CD4-positive, alpha-beta T cell (primary cell): Measurements from ENCODE around the gene KCNIP4. TPM values are rescaled to one million over a fixed set of nuclear protein-coding genes. Genes with fewer than 3 reads are reported as not detected.

Experiments
- ATAC-seq: fragments of 200-7000 bp; cut with Tn5 transposase; one replicate; pipeline ENCODE4 v1.10.0; 2022; ENCODE audit warnings: mild to moderate bottlenecking; ENCODE audit not compliant: poor library complexity
- CTCF ChIA-PET: fragments of 350-600 bp; sonication (Branson Sonifier 250); formaldehyde crosslinking; loops from one replicate; lab custom pipeline; 2021; ENCODE audit warnings: antibody characterized with exemption, inconsistent platforms; lab: Charles Lee
- POLR2A ChIA-PET: fragments of 350-600 bp; sonication (Branson Sonifier 250); formaldehyde crosslinking; loops from one replicate; lab custom pipeline; 2021; ENCODE audit warnings: antibody characterized with exemption, inconsistent platforms; lab: Charles Lee
- DNase-seq, 14 experiments: peaks; one replicate each; pipeline ENCODE4 v3.0.0-alpha.2; 2013 to 2020; ENCODE audit warnings: mixed read lengths in 2 of 14
- H3K27ac ChIP-seq, 2 donors: one replicate each; pipeline versions ENCODE4 v1.5.1 to v1.7.0; 2013; ENCODE audit warnings: low read length in 2 of 2, low read depth in 1 of 2, mild to moderate bottlenecking in 1 of 2
- H3K27me3 ChIP-seq, 2 experiments: 1 replicate in 1 of 2; 2 replicates in 1 of 2; pipeline versions ENCODE4 v1.6.1 to v1.7.0; 2013; ENCODE audit warnings: low read length in 2 of 2, control low read depth in 1 of 2, mild to moderate bottlenecking in 1 of 2, moderate library complexity in 1 of 2; ENCODE audit not compliant: insufficient read depth in 2 of 2, control insufficient read depth in 1 of 2
- H3K36me3 ChIP-seq: one replicate; pipeline ENCODE4 v1.6.1; 2013; ENCODE audit warnings: low read length, control low read depth; ENCODE audit not compliant: insufficient read depth
- H3K4me1 ChIP-seq: one replicate; pipeline ENCODE4 v1.6.1; 2013; ENCODE audit warnings: low read length, control low read depth; ENCODE audit not compliant: insufficient read depth
- H3K4me3 ChIP-seq: one replicate; pipeline ENCODE4 v1.5.1; 2013; ENCODE audit warnings: mild to moderate bottlenecking, low read length, moderate library complexity
- H3K9me3 ChIP-seq, 2 experiments: 1 replicate in 1 of 2; 2 replicates in 1 of 2; pipeline versions ENCODE4 v1.6.1 to v1.7.0; 2013; ENCODE audit warnings: low read length in 2 of 2, mild to moderate bottlenecking in 2 of 2, control low read depth in 1 of 2, moderate library complexity in 1 of 2; ENCODE audit not compliant: control insufficient read depth in 1 of 2, insufficient read depth in 1 of 2
- H3K27ac Mint-ChIP-seq: one replicate; pipeline ENCODE4 v1.8.0; 2020; ENCODE audit warnings: mixed read lengths
- H3K27me3 Mint-ChIP-seq: one replicate; pipeline ENCODE4 v1.8.0; 2021; ENCODE audit warnings: mixed read lengths
- H3K36me3 Mint-ChIP-seq: one replicate; pipeline ENCODE4 v1.8.0; 2021; ENCODE audit warnings: low read depth, mixed read lengths
- H3K4me1 Mint-ChIP-seq: one replicate; pipeline ENCODE4 v1.8.0; 2021; ENCODE audit warnings: low read depth, mixed read lengths
- H3K4me3 Mint-ChIP-seq: one replicate; pipeline ENCODE4 v1.8.0; 2020; ENCODE audit warnings: mild to moderate bottlenecking, mixed read lengths
- H3K9me3 Mint-ChIP-seq: one replicate; pipeline ENCODE4 v1.8.0; 2020; ENCODE audit warnings: mixed read lengths
- intact Hi-C, 2 experiments: fragments of 100-400 bp; cut with DNase I in 1 of 2; cut with micrococcal nuclease in 1 of 2; formaldehyde crosslinking; loops; one replicate each; pipeline versions ENCODE4 v1.15.1 to v1.9.0; 2023 to 2025; cut with DNase I, micrococcal nuclease
- total RNA-seq, 174 experiments: library from RNA in 2 of 174; stranded (reverse) in 2 of 174; gene quantifications; one replicate each; pipeline ENCODE4 v1.2.3 and lab custom pipeline; 2021 to 2026
- TF ChIP-seq, protein P1 (sequence below): fragments of 200-600 bp; IDR thresholded peaks from one replicate; pipeline ENCODE4 v1.8.0; 2022; ENCODE audit warnings: antibody characterized with exemption, mild to moderate bottlenecking

Gene KCNIP4
- total RNA-seq, 2 experiments from 2014 or later: not detected

DNA sequence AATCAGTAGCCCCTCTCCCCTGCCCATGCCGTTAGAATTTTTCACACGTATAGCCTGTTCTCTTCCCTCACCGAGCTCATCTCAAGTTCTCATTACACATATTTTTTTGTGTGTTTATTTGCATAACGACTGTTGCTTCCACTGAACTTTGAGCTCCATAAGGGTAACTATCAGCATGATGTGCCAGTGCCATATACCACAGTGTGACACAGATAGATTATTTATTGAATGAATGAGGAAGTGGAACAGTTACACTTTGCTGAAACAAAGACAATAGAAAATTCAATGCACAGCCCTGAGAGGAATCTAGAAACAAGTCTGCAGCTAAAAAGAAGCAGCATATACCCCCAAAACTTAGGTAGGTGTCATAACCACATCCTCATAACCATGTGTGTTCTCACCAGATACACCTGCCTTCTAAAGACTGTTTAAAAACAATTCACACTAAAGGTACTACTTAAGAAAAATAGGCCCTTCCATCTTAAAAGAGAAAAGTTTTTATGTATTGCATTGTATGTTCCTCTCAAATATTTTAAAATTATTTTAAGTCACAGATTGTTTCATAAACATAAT, 858.4 kb downstream of the KCNIP4 start:
- H3K4me3 Mint-ChIP-seq: no peak overlapping the region
- no peaks in the 10 kb centered on the region for H3K27me3 Mint-ChIP-seq
- TF ChIP-seq, protein P1, sequence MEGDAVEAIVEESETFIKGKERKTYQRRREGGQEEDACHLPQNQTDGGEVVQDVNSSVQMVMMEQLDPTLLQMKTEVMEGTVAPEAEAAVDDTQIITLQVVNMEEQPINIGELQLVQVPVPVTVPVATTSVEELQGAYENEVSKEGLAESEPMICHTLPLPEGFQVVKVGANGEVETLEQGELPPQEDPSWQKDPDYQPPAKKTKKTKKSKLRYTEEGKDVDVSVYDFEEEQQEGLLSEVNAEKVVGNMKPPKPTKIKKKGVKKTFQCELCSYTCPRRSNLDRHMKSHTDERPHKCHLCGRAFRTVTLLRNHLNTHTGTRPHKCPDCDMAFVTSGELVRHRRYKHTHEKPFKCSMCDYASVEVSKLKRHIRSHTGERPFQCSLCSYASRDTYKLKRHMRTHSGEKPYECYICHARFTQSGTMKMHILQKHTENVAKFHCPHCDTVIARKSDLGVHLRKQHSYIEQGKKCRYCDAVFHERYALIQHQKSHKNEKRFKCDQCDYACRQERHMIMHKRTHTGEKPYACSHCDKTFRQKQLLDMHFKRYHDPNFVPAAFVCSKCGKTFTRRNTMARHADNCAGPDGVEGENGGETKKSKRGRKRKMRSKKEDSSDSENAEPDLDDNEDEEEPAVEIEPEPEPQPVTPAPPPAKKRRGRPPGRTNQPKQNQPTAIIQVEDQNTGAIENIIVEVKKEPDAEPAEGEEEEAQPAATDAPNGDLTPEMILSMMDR: no peak
- Histone ChIP-seq H3K27ac (no peak overlapping the region), H3K4me3 (no peak overlapping the region), H3K27me3 (no peaks in the 10 kb centered on the region), H3K4me1 (no peaks in the 10 kb centered on the region), H3K36me3 (no peaks in the 10 kb centered on the region), H3K9me3 (peaks cover 0 to 4% of the 10 kb centered on the region in 2 experiments)
- peak in 1 of 14 experiments; percentile 6 for DNase-seq
- intact Hi-C loops: no loop called here
- H3K27ac Mint-ChIP-seq: no peak overlapping the region
- H3K4me1 Mint-ChIP-seq: no peaks in the 10 kb centered on the region
- H3K9me3 Mint-ChIP-seq: peaks cover 17% of the 10 kb centered on the region
- ChIA-PET CTCF (no interaction called here), POLR2A (no interaction called here)
- H3K36me3 Mint-ChIP-seq: no peaks in the 10 kb centered on the region
- ATAC-seq: no peak

DNA sequence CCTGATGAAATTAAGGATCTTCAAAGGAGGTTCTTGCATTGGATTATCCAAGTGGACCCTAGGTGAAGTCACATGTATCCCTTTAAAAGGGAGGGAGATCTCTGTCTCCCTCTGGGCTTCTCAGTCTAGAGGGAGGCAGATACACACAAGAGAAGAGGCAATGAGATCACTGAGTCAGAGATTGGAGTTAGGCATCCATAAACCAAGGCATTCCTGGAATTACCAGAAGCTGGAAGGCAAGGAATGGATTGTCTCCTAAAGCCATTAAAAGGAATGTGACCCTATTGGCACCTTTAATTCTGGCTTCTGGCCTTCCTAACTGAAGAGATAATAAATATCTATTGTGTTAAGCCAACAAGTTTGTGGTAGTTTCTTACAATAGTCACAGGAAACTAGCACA, 865.2 kb downstream of the KCNIP4 start:
- TF ChIP-seq, protein P1: no peak
- no peaks in the 10 kb centered on the region for H3K4me1 ChIP-seq
- no peak overlapping the region for H3K27ac ChIP-seq
- no peak overlapping the region for H3K4me3 ChIP-seq
- H3K36me3 Mint-ChIP-seq: no peaks in the 10 kb centered on the region
- ChIA-PET POLR2A (no interaction called here), CTCF (no interaction called here)
- no peak for ATAC-seq
- no peak for DNase-seq
- H3K4me3 Mint-ChIP-seq: no peak overlapping the region
- no peaks in the 10 kb centered on the region for H3K9me3 ChIP-seq
- H3K9me3 Mint-ChIP-seq: peaks cover 9% of the 10 kb centered on the region
- no peaks in the 10 kb centered on the region for H3K27me3 ChIP-seq
- no peaks in the 10 kb centered on the region for H3K4me1 Mint-ChIP-seq
- no peaks in the 10 kb centered on the region for H3K27me3 Mint-ChIP-seq
- intact Hi-C loops: no loop called here
- H3K27ac Mint-ChIP-seq: no peak overlapping the region
- H3K36me3 ChIP-seq: no peaks in the 10 kb centered on the region

DNA sequence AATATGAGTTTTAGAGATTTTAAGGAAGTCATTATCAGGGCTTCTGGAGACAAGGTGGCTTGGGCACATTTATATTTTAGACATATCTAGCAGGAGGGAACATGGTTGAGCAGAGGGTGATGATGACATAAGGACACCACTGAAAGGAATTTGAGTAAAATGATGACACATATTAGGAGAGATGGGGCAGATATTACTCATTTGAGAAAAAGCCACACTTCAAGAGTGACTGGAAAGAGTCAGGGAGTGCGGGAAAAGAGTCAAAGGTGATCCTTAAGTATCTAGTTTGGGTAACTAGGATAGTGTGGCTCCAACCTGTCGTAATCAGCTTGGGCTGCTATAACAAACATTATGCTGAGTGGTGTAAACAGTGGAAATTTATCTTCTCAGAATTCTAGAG, 870.6 kb downstream of the KCNIP4 start:
- TF ChIP-seq, protein P1: no peak
- H3K36me3 ChIP-seq: no peaks in the 10 kb centered on the region
- no peak overlapping the region for H3K27ac Mint-ChIP-seq
- H3K36me3 Mint-ChIP-seq: no peaks in the 10 kb centered on the region
- no peak overlapping the region for H3K4me3 ChIP-seq
- H3K27me3 Mint-ChIP-seq: no peaks in the 10 kb centered on the region
- H3K27me3 ChIP-seq: no peaks in the 10 kb centered on the region
- CTCF ChIA-PET: no interaction called here
- no peak for ATAC-seq
- H3K9me3 ChIP-seq: no peaks in the 10 kb centered on the region
- H3K9me3 Mint-ChIP-seq: peaks cover 2% of the 10 kb centered on the region
- DNase-seq: no peak
- no peaks in the 10 kb centered on the region for H3K4me1 ChIP-seq
- H3K4me1 Mint-ChIP-seq: no peaks in the 10 kb centered on the region
- intact Hi-C loops: no loop called here
- POLR2A ChIA-PET: no interaction called here
- no peak overlapping the region for H3K27ac ChIP-seq
- H3K4me3 Mint-ChIP-seq: no peak overlapping the region
